GM13977 (cell line): ENCODE data around the gene CHD9.
"Not testable (repeated sequence)": the region's sequence is repeated elsewhere in the genome, so short reads cannot be mapped to it uniquely, and the experiment has no call there.

Experiments used
- DNase-seq: peaks from one replicate; pipeline ENCODE4 v3.0.0; 2012; ENCODE audit warnings: low spot score
- in situ Hi-C: fragments of 300-500 bp; cut with MboI; formaldehyde crosslinking; loops from one replicate; pipeline ENCODE4 v1.12.0; 2022; ENCODE audit warnings: low sequenced_read_pairs, low pct_unique_long_range_greater_than_20kb, mixed read lengths, inconsistent platforms; ENCODE audit not compliant: unreplicated experiment
- TF ChIP-seq, protein P1 (sequence below): IDR thresholded peaks from 2 replicates; pipeline ENCODE4 v1.5.1; 2012; ENCODE audit warnings: mild to moderate bottlenecking, control low read depth; ENCODE audit not compliant: insufficient read depth; ENCODE audit errors: extremely low read depth, missing control alignments

The CHD9 gene

DNA sequence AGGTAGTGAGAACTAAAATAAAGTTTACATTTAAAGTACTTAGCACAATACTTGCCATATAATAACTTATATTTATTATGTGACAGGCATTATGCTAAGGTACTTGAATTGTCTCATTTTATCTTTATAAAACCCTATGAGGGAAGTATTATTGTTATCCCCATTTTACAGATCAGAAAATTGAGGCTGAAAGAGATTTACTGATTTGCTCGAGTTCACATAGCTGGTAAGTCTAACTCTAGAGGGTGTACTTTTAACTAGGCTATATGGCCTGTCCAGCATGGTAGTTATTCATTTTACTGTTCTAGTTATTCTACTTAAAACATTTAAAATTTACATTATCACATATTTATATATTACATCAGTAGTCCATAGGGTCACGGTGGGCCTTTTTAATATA, 266.2 kb downstream of the CHD9 start:
- in situ Hi-C loops: no loop called here
- DNase-seq: no peak
- TF ChIP-seq, protein P1, sequence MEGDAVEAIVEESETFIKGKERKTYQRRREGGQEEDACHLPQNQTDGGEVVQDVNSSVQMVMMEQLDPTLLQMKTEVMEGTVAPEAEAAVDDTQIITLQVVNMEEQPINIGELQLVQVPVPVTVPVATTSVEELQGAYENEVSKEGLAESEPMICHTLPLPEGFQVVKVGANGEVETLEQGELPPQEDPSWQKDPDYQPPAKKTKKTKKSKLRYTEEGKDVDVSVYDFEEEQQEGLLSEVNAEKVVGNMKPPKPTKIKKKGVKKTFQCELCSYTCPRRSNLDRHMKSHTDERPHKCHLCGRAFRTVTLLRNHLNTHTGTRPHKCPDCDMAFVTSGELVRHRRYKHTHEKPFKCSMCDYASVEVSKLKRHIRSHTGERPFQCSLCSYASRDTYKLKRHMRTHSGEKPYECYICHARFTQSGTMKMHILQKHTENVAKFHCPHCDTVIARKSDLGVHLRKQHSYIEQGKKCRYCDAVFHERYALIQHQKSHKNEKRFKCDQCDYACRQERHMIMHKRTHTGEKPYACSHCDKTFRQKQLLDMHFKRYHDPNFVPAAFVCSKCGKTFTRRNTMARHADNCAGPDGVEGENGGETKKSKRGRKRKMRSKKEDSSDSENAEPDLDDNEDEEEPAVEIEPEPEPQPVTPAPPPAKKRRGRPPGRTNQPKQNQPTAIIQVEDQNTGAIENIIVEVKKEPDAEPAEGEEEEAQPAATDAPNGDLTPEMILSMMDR: no peak

DNA sequence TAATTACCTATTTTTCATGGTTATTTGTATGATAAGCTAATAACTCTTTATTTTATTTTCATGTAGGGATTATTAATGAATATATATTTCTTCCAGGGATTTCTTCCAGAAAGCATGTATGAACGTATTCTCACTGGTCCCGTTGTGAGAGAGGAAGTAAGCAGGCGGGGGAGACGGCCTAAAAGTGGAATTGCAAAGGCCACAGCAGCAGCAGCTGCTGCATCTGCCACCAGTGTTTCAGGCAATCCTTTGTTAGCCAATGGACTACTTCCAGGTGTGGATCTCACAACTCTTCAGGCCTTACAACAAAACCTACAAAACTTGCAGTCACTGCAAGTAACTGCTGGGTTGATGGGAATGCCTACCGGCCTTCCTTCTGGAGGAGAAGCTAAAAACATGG, 269.1 kb downstream of the CHD9 start:
- in situ Hi-C loops: no loop called here
- DNase-seq: no peak
- TF ChIP-seq, protein P1: no peak

DNA sequence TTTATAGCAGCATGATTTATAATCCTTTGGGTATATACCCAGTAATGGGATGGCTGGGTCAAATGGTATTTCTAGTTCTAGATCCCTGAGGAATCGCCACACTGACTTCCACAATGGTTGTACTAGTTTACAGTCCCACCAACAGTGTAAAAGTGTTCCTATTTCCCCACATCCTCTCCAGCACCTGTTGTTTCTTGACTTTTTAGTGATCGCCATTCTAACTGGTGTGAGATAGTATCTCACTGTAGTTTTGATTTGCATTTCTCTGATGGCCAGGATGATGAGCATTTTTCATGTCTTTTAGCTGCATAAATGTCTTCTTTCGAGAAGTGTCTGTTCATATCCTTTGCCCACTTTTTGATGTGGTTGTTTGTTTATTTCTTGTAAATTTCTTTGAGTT, 276.2 kb downstream of the CHD9 start:
- in situ Hi-C loops, DNase-seq: not testable (repeated sequence)

DNA sequence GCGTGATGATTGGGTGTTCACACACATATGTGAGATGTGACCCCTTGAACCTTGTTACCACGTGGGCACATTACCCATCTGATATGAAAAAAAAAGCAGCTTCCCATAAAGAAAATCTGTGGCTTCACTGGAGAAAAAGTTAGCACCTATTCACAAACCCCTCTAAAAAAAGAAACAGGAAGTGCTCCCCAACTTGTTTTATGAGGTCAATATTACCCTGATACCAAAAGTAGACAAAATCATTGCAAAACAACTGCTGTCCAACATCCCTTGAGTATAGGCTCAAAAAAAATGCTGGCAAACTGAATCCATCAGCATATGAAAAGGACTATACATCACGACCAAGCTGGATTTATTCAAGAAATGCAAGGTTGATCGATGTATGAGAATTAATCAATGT, 279.8 kb downstream of the CHD9 start:
- in situ Hi-C loops: no loop called here
- TF ChIP-seq, protein P1: no peak
- DNase-seq: no peak

DNA sequence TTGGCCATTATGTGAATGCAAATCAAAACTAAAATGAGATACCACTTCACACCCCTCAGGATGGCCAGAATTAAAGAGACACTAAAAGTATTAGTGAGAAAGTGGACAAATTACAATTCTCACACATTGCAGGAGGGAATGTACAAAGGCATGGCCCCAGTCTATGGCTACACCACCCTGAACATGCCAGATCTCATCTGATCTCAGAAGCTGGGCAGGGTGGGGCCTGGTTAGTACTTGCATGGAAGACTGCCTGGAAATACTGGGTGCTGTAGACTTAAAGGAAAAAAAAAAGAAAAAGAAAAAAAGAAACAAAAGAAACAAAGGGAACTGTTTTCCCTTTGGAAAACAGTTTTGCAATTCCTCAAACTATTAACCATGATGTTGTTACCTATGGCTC, 282.5 kb downstream of the CHD9 start:
- no peak for DNase-seq
- in situ Hi-C loops: no loop called here
- TF ChIP-seq, protein P1: no peak

DNA sequence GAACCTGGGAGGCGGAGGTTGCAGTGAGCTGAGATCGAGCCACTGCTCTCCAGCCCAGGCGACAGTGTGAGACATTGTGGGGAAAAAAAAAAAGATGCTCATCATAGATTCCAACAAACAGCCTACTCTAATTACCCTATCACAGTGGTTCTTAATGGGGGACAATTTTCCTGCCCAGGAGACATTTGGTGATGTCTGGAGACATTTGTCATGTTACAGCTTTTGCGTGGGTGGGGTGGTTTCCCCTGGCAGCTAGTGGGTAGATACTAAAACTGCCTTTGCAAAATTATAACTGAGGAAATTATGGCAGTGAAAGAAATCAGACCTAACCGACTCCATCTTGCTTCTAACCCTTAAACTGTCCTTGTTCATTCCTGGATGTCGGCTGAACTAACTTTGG, 287.0 kb downstream of the CHD9 start:
- TF ChIP-seq, protein P1: no peak
- DNase-seq: no peak
- in situ Hi-C loops: no loop called here

DNA sequence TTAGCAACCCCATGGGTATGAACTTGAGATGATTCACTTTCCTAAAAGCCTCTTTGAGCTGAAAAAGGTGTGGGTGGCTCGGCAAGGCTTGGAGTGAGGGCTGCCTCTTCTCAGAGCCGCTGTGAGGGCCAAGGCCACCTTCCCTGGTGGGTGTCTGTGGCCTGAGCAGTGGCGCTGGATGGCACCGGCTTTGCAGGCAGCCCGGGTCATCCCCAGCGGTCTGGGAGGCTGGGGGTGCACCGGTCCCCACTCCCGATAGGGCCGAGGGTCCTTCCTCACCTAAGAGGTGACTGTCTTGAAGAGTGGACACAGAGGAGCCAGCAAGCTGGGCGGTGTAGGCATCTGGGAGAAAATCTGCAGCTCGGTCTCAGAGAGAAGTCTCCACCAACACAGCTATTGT, 300.3 kb downstream of the CHD9 start:
- DNase-seq: no peak
- in situ Hi-C loops: no loop called here
- TF ChIP-seq, protein P1: no peak
